HG03045 (cell line): ENCODE measurements around the gene TEX28.
"Not testable (repeated sequence)": the region's sequence is repeated elsewhere in the genome, so short reads cannot be mapped to it uniquely, and the experiment has no call there.

Source experiments
- ATAC-seq: cut with Tn5 transposase; IDR thresholded peaks from one replicate; pipeline ENCODE4 v1.9.1; 2021; ENCODE audit warnings: mild to moderate bottlenecking, moderate library complexity; ENCODE audit not compliant: unreplicated experiment

TEX28 gene

GRCh38 chrX:154248076-154248475 is 46.8 kb downstream of the TEX28 start:
- ATAC-seq: not testable (repeated sequence)

GRCh38 chrX:154247377-154248045 is 47.4 kb downstream of the TEX28 start:
- ATAC-seq: not testable (repeated sequence)

GRCh38 chrX:154239982-154240503 is 54.9 kb downstream of the TEX28 start:
- ATAC-seq: not testable (repeated sequence)

GRCh38 chrX:154238939-154239559 is 55.9 kb downstream of the TEX28 start:
- not testable (repeated sequence) for ATAC-seq

- not testable (repeated sequence) for ATAC-seq
These were observed 61.3 kb downstream of the TEX28 start for GRCh38 chrX:154233620-154234019.

- ATAC-seq: not testable (repeated sequence)
These were observed 63.5 kb downstream of the TEX28 start for GRCh38 chrX:154231443-154231842.

GRCh38 chrX:154226706-154227105 is 68.2 kb downstream of the TEX28 start:
- ATAC-seq: not testable (repeated sequence)

- not testable (repeated sequence) for ATAC-seq
These were observed 69.6 kb downstream of the TEX28 start for GRCh38 chrX:154225292-154225691.
